Measurements from ENCODE around the gene TCAP.

Gene TCAP

GRCh38 chr17:39671651-39672521, 6.7 kb downstream of the TCAP start:
- no peak overlapping the region for H3K4me3 ChIP-seq (ENCODE audit: low read depth, low read length)
- peak; percentile 75 for TF ChIP-seq CTCF (IDR thresholded peaks at IDR 0.05; ENCODE audit: low read depth, low read length, missing control alignments)
- in situ Hi-C loops (cut with HindIII; ENCODE audit: low sequenced_read_pairs), result no loop called here
- peak; percentile 4 for DNase-seq (ENCODE audit: low read depth)

- TF ChIP-seq CTCF (IDR thresholded peaks at IDR 0.05; ENCODE audit: low read depth, low read length, missing control alignments), result no peak
- H3K4me3 ChIP-seq (ENCODE audit: low read depth, low read length), result no peak overlapping the region
- in situ Hi-C loops (cut with HindIII; ENCODE audit: low sequenced_read_pairs), result no loop called here
- DNase-seq (ENCODE audit: low read depth), result no peak
These were observed 7.6 kb downstream of the TCAP start for GRCh38 chr17:39672522-39673334.

- no peak for DNase-seq (ENCODE audit: low read depth)
- in situ Hi-C loops (cut with HindIII; ENCODE audit: low sequenced_read_pairs), result no loop called here
- no peak overlapping the region for H3K4me3 ChIP-seq (ENCODE audit: low read depth, low read length)
- TF ChIP-seq CTCF (IDR thresholded peaks at IDR 0.05; ENCODE audit: low read depth, low read length, missing control alignments), result no peak
These were observed 8.4 kb downstream of the TCAP start for GRCh38 chr17:39673335-39674081.

- no peak for TF ChIP-seq CTCF (IDR thresholded peaks at IDR 0.05; ENCODE audit: low read depth, low read length, missing control alignments)
- DNase-seq (ENCODE audit: low read depth), result no peak
- no peak overlapping the region for H3K4me3 ChIP-seq (ENCODE audit: low read depth, low read length)
- in situ Hi-C loops (cut with HindIII; ENCODE audit: low sequenced_read_pairs), result no loop called here
These were observed 9.0 kb downstream of the TCAP start for GRCh38 chr17:39674179-39674578.

GRCh38 chr17:39674702-39675389, 9.7 kb downstream of the TCAP start:
- in situ Hi-C loops (cut with HindIII; ENCODE audit: low sequenced_read_pairs), result loop anchor here (5.0 kb wide), 2 partner anchors 42 to 67 kb away; no protein-coding TSS in a partner anchor
- H3K4me3 ChIP-seq (ENCODE audit: low read depth, low read length), result no peak overlapping the region
- no peak for DNase-seq (ENCODE audit: low read depth)
- TF ChIP-seq CTCF (IDR thresholded peaks at IDR 0.05; ENCODE audit: low read depth, low read length, missing control alignments), result no peak
